Activated CD4-positive, alpha-beta T cell treated with anti-CD3 and anti-CD28 coated beads, Interleukin-2, amount 50 U/mL, for 16 hours (primary cell): Measurements from ENCODE around the gene SLC24A1.
"Not testable (repeated sequence)": the region's sequence is repeated elsewhere in the genome, so short reads cannot be mapped to it uniquely, and the experiment has no call there.

Source experiments
- DNase-seq: peaks from one replicate; pipeline ENCODE4 v3.0.0-alpha.2; 2020

SLC24A1 gene

DNA sequence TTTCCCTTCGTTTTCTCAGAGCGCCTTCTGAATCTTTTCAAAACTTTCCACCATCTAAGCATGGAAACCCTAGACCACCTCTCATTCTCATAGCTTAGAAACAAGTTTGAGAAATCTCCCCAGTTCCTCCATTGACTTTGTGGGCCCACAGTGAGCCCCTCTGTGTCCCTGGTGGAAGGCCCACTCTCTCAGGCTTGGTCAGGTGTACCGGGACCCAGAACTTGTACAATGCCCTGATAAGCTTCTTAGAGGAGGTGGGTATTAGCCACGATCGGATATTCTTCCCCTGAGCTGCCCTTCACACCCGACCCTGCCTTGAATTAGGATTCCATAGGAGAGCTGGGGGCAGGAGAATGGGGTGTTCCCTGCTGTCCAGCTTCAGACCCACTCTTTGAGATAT is at the start of gene SLC24A1:
Gene SLC24A1, plus strand, starts transcription at position 301 of the 400 bp plus-strand sequence. CDS start 2,143 bp downstream, outside the sequence.
- DNase-seq, result no peak

- no peak for DNase-seq
Measured at GRCh38 chr15:65571971-65572370, 49.8 kb upstream of the SLC24A1 start.

DNA sequence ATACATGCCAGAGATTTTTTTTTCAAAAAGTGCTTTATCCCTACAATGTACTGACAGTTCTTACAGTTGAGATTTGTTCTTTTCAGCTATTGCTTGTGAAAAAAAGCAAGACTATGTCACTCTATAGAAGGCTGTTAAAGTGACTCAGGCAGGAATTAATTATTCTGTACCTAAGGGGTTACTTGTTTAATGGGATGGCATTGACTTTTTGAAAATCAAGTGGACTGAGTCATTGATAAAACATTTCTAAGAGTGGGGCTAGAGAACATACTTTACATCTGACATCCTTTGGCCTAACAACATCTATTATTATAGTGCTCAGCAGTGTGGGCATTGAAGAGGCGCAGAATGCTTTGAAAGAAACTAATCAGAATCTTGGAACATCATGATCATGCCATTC is 45.1 kb upstream of the SLC24A1 start:
- DNase-seq, result no peak

- no peak for DNase-seq
Measured at GRCh38 chr15:65577129-65577996, 44.4 kb upstream of the SLC24A1 start.

DNA sequence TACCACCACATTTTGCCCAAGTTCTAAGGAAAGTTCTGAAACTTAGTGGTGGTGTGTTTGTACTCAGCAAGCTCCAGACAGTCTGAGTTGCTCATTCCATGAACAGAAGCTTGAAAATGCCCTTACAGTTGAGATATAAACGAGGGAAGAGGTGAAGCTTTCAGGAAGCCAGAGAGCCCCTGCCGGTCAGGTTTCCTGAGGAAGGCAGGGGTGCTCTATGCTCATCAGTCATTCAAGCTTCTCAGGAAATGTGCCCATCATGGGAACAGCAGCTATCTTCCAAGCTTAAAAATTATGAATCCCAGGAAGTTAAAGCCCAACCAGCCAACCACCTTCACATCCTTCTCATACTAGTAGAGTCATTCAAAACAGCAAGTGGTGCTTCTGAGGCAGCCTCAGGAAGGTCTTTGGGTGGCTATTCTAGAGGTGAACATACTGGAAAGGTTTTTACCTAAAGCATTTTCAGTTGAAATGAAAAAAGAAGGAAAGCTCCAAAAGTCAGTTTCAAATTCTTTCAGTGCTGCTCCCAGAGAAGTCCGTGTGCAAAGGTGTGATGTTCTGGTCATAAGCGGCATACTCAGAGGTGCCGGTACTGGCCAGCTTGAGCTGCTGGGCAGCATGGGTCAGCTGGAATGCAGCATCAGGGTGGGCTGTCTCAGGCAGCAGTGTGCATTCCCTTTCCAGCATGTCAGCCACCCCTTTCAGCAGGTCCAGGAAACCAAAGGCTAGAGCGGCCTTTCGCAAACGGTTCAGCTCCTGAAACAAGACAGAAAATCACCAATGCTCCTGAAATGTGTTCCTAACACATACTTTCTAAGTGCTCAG is 42.6 kb upstream of the SLC24A1 start:
- no peak for DNase-seq

DNA sequence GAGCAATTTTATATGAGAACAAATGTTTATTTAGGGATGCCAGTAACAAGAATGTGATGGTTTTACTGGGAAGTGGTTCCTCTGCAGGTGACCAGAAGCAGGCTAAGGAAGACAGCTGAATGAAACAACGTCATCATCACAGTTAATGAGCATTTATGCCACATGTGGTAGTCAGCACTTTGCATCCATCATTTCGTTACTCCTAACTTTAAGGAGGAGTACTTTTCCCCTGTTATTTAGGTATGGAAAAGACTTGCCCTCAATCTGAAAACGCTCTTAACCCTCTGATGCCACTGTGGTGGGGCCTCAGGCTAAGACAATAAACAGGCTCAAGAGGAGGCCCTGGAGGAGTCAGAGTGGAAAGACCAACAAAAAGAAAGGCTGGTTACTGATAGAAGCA is 42.0 kb upstream of the SLC24A1 start:
- no peak for DNase-seq

DNA sequence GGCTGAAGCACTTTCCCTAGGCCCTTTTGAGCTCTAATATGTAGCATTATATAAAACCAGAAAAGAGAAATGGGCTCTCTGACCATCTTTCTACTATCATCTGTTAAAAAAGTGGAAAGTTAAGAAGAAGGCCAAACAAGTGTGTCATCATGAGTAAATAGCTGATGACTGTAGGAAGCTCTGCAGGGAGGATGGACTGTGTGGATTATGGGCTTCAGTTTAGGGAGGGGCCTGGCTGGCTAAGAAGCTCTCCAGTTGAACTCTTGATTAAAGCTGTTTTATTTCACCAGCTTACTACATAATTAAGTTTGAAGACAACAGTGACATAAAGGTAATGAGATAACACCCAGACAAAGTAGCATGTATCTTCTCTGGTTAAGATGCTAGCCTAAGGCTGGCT is 41.5 kb upstream of the SLC24A1 start:
- no peak for DNase-seq

GRCh38 chr15:65583701-65584100 is 38.0 kb upstream of the SLC24A1 start:
- DNase-seq, result peak; percentile 63

- DNase-seq, result no peak
Measured at GRCh38 chr15:65584241-65584640, 37.5 kb upstream of the SLC24A1 start.

- no peak for DNase-seq
Measured at GRCh38 chr15:65587094-65587493, 34.6 kb upstream of the SLC24A1 start.

- DNase-seq, result no peak
Measured at GRCh38 chr15:65595960-65596359, 25.8 kb upstream of the SLC24A1 start.

- DNase-seq, result no peak
Measured at GRCh38 chr15:65598468-65598867, 23.3 kb upstream of the SLC24A1 start.

DNA sequence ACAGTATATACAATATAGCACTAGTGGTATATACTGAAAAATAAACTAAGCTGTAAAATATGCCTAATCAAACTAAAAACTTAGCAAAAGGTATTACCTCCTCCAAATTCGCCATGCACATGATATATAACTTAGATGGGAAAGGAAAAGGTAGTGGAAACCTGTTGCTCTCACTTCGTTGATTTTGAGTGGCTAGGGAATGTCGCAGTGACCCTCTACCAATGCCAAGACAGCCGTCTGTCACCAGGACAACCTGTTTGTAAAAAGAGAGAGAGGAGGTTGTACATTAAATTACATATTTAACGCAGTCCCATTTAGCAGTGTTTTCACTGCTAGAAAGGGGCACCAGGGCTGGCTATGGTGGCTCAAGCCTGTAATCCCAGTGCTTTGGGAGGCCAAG is 22.1 kb upstream of the SLC24A1 start:
- DNase-seq, result no peak

- no peak for DNase-seq
Measured at GRCh38 chr15:65603134-65603533, 18.6 kb upstream of the SLC24A1 start.

- DNase-seq, result no peak
Measured at GRCh38 chr15:65603559-65603958, 18.2 kb upstream of the SLC24A1 start.

GRCh38 chr15:65610871-65611718 is 10.6 kb upstream of the SLC24A1 start, which contains the start of gene INTS14:
TSS of gene INTS14 (minus strand) at chr15:65611131. CDS start at chr15:65607380, 3,751 bp downstream.
- peak; percentile 97 for DNase-seq

GRCh38 chr15:65611888-65612615 is 9.7 kb upstream of the SLC24A1 start:
- DNase-seq, result no peak

DNA sequence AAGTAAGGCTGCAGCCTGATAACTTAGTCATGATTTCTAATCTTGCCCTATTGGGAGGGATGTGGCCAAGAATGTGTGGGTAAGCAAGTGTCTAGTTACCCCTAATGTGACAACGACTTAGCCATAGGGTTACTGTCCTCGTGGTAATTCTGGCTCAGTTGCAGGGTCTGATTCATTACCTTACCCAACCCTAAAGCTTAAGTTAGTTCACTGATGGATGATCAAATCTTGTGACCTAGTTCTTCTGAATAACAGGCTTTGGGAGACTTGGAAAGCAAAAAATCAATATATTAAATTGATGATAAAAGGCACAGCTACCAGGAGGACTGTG is 9.2 kb upstream of the SLC24A1 start:
- peak; percentile 14 for DNase-seq

DNA sequence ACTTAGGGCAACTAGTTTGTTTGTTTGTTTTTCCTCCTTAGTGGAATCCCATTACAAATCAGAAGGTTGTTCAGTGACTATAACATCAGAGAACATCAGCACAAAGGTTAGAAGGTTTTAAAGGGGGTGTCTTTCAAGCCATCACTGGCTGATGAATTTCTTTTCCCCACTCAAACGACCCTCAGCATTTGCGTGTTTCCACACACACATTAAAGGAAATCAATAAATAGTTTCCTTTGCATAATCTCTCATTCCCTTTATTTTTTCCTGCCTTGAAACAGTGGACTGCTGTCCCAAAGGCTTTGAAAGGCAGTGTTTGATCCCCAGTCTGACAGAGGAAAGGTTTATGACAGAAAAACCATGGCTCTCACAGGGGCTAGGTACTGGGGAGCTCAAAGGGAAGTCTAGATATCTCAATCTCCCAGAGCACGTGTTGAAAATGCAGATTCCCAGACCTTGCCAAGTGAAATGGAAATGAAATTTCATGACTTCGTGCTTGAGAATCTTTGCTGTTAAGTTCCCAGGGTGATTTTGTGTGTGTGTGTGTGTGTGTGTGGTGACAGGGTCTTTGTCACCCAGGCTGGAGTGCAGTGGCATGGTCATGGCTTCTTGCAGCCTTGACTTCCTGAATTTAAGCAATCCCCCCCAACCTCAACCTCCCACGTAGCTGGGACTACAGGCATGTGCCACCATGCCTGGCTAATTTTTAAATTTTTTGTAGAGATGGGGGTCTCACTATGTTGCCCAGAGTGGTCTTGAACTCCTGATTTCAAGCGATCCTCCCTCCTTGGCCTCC is 8.6 kb upstream of the SLC24A1 start:
- DNase-seq, result no peak

GRCh38 chr15:65615887-65616286 is 5.9 kb upstream of the SLC24A1 start:
- DNase-seq, result not testable (repeated sequence)

GRCh38 chr15:65618560-65619109 is 3.1 kb upstream of the SLC24A1 start:
- no peak for DNase-seq
